Retinal pigment epithelial cell (primary cell): ENCODE measurements around the gene POLQ.
"Not testable (repeated sequence)": the region's sequence is repeated elsewhere in the genome, so short reads cannot be mapped to it uniquely, and the experiment has no call there.

Experiments
- DNase-seq: peaks from one replicate; pipeline ENCODE4 v3.0.0-alpha.2; 2010; ENCODE audit warnings: low read depth
- H3K4me3 ChIP-seq: 2 replicates; pipeline ENCODE4 v1.5.1; 2011; ENCODE audit warnings: mild to moderate bottlenecking, low read length, control low read depth, moderate library complexity
- CTCF ChIP-seq: conservative IDR thresholded peaks from 2 replicates; pipeline ENCODE4 v1.5.1; 2011; ENCODE audit warnings: low read depth, low read length, control low read depth, inconsistent platforms

POLQ gene

DNA sequence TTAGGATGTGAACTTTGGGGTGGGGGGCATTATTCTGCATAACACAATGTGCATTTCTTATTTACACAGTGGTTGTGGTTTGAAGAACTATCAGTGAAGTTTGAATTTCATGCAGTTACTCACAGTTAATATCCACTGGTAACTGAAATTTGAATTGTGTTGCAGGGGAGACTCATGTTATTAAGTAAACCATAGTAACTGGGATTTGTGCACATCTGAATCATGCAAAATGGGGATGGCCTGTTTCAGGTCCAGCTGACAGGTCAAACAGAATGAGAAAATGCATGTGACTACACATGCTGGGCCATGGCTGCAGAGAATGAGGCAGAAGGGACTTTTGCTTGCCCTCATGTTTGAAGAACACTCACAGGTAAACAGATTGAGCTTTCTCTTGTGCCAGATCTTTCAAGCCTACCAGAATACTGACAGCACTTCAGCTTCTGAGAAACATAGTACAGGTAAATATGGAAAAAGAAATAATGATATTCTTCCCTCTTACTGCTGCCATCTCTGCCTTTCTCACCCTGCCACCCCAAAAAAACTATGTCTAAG lies 115.0 kb downstream of the POLQ start:
- no peak overlapping the region for H3K4me3 ChIP-seq
- no peak for DNase-seq
- no peak for TF ChIP-seq CTCF

DNA sequence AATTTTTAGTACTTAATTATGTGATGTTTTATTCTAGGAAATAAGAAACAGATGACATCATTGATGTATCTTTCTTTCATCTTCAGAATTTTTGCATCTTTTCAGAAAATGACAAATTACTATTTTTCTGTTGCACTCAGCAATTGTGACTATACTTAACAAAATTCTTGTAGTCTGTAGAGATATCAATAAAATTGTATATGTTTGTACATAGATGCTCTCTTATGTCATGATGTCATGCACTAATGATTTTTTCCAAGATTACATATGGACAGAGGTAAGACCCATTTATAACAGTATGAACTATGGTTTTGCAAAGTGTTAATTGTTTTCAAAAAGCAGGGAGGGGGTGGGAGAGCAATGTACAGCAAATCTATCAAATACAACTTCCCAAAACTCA lies 121.2 kb downstream of the POLQ start:
- no peak for TF ChIP-seq CTCF
- no peak overlapping the region for H3K4me3 ChIP-seq
- no peak for DNase-seq

DNA sequence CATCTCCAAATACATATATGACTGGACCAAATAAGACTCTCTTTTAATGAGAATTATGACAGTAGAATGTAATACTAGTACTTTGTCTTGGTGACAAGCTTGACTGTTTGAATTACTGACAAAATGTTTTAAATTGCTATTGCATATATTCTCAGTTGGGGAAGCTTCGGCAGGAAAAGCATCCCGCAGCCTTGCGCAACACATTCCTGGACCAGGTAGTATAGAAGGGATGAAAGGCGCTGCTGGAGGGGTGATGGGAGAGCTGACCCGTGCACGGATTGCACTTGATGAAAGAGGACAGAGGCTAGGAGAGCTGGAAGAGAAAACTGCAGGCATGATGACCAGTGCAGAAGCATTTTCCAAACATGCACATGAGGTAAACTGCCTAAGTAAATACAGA lies 127.6 kb downstream of the POLQ start:
- H3K4me3 ChIP-seq, result no peak overlapping the region
- no peak for DNase-seq
- no peak for TF ChIP-seq CTCF

GRCh38 chr3:121414924-121415323 lies 130.9 kb downstream of the POLQ start:
- no peak overlapping the region for H3K4me3 ChIP-seq
- DNase-seq, result no peak
- no peak for TF ChIP-seq CTCF

GRCh38 chr3:121411523-121411922 lies 134.3 kb downstream of the POLQ start:
- DNase-seq, result no peak
- no peak overlapping the region for H3K4me3 ChIP-seq
- TF ChIP-seq CTCF, result no peak

GRCh38 chr3:121405631-121406030 lies 140.2 kb downstream of the POLQ start:
- H3K4me3 ChIP-seq, result no peak overlapping the region
- DNase-seq, result no peak
- TF ChIP-seq CTCF, result no peak

DNA sequence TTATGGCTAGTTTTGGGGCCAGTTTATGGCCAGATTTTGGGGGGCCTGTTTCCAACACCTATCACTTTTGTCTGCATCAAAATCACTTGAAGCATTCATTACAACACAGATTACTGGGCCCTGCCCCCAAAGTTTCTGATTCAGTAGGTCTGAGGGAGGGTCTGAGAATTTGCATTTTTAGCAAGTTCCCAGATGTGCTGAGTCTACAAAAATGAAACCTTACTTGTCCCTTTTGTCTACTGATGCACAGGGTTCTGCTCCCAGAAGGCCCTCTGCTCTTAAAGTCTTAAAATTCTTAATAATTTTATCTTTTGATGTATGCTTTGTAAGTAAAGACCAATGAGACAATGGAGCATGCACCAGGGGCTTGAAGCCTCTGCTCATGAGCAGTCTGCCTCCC lies 146.0 kb downstream of the POLQ start:
- no peak for DNase-seq
- no peak for TF ChIP-seq CTCF
- no peak overlapping the region for H3K4me3 ChIP-seq

GRCh38 chr3:121398051-121398450 lies 147.7 kb downstream of the POLQ start:
- DNase-seq, H3K4me3 ChIP-seq: not testable (repeated sequence)

DNA sequence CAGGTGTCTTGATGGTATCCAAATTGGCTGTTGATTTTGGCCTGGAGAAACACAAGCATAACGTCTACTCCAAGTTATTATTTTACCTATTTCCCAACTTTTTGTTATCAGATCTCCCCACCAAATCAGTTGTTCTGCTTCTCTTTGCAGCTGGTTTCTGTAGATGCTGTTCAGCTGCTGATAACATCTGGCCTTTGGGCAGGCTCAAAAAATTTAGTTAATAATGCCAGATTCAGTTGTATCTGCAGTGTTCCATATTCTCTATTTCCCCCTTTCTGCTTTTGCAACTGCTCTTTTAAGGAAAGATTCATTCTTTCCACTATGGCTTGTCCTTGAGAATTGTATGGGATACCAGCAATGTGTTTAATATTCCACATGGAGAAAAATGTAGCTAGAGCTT lies 149.8 kb downstream of the POLQ start:
- not testable (repeated sequence) for DNase-seq, H3K4me3 ChIP-seq

DNA sequence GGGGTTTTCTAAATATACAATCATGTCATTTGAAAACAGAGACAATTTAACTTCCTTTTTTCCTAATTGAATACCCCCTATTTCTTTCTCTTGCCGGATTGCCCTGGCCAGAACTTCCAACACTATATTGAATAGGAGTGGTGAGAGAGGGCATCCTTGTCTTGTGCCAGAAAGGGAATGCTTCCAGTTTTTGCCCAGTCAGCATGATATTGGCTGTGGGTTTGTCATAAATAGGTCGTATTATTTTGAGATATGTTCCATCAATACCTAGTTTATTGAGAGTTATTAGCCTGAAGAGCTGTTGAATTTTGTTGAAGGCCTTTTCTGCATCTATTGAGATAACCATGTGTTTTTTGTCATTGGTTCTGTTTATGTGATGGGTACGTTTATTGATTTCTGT lies 157.5 kb downstream of the POLQ start:
- not testable (repeated sequence) for H3K4me3 ChIP-seq, DNase-seq
